A673 (cell line): ENCODE data around the gene CFAP97D2. TPM values are rescaled to one million over a fixed set of nuclear protein-coding genes. Genes with fewer than 3 reads are reported as not detected.

Experiments
- BruUV-seq: library from RNA; stranded (reverse); fragments of 400-500 nt; replicated peaks from 2 replicates; lab custom pipeline; 2021; lab: Mats Ljungman, UMichigan
- CTCF ChIA-PET: fragments of 300-600 bp; sonication (Branson Sonifier 250); formaldehyde crosslinking; loops from one replicate; lab custom pipeline; 2022; ENCODE audit warnings: antibody characterized with exemption; lab: Charles Lee
- POLR2A ChIA-PET: fragments of 300-600 bp; sonication (Branson Sonifier 250); formaldehyde crosslinking; loops from one replicate; lab custom pipeline; 2022; ENCODE audit warnings: antibody characterized with exemption; ENCODE audit not compliant: low non-redundant PET; lab: Charles Lee
- DNase-seq: peaks from one replicate; pipeline ENCODE4 v3.0.0-alpha.2; 2015; ENCODE audit warnings: low spot score
- H3K27ac ChIP-seq: fragments of 200-600 bp; sonication (generic); 2 replicates; pipeline ENCODE4 v1.5.1; 2016; ENCODE audit warnings: mixed run types, low read depth, mild to moderate bottlenecking, mixed read lengths, antibody characterized with exemption, low read length; ENCODE audit not compliant: poor library complexity, severe bottlenecking
- H3K27me3 ChIP-seq: fragments of 200-600 bp; sonication (generic); replicated peaks from 2 replicates; pipeline ENCODE4 v1.6.1; 2017; ENCODE audit warnings: mixed run types, low read depth, mild to moderate bottlenecking, mixed read lengths, antibody characterized with exemption, low read length; ENCODE audit not compliant: insufficient read depth, poor library complexity
- H3K36me3 ChIP-seq: fragments of 200-600 bp; sonication (generic); 2 replicates; pipeline ENCODE4 v1.6.1; 2016; ENCODE audit warnings: mixed run types, mild to moderate bottlenecking, mixed read lengths, antibody characterized with exemption, low read length; ENCODE audit not compliant: insufficient read depth, poor library complexity, severe bottlenecking
- H3K4me1 ChIP-seq: fragments of 200-600 bp; sonication (generic); 2 replicates; pipeline ENCODE4 v1.6.1; 2017; ENCODE audit warnings: mixed run types, mild to moderate bottlenecking, mixed read lengths, antibody characterized with exemption, low read length; ENCODE audit not compliant: insufficient read depth, poor library complexity, severe bottlenecking
- H3K4me3 ChIP-seq: fragments of 200-600 bp; sonication (generic); 2 replicates; pipeline ENCODE4 v1.5.1; 2016; ENCODE audit warnings: low read depth, mixed run types, mild to moderate bottlenecking, mixed read lengths, low read length; ENCODE audit not compliant: poor library complexity, severe bottlenecking
- H3K9me3 ChIP-seq: fragments of 200-600 bp; sonication (generic); 2 replicates; pipeline ENCODE4 v1.6.1; 2016; ENCODE audit warnings: mixed run types, low read depth, mild to moderate bottlenecking, mixed read lengths, antibody characterized with exemption, low read length; ENCODE audit not compliant: poor library complexity, severe bottlenecking
- EZH2 ChIP-seq: fragments of 200-600 bp; sonication (generic); IDR thresholded peaks from 2 replicates; pipeline ENCODE4 v1.6.1; 2017; ENCODE audit warnings: borderline replicate concordance, low read depth, mild to moderate bottlenecking, mixed read lengths, antibody characterized with exemption, low read length; ENCODE audit not compliant: poor library complexity, severe bottlenecking
- intact Hi-C: fragments of 100-400 bp; cut with micrococcal nuclease; formaldehyde crosslinking; loops from one replicate; pipeline ENCODE4 v1.10.0; 2022; ENCODE audit not compliant: unreplicated experiment
- total RNA-seq: library from RNA; stranded (reverse); gene quantifications from 2 replicates; pipeline ENCODE4 v1.2.3, GENCODE V29; 2021
- TF ChIP-seq, protein P1 (sequence below): fragments of 300-800, 200-600 bp; sonication (generic); conservative IDR thresholded peaks from 2 replicates; pipeline ENCODE4 v1.5.1; 2017; ENCODE audit warnings: low read depth, mild to moderate bottlenecking, antibody characterized with exemption, low read length, moderate library complexity, mixed read lengths

The CFAP97D2 gene
- total RNA-seq, 1 experiment from 2014 or later, result not detected

DNA sequence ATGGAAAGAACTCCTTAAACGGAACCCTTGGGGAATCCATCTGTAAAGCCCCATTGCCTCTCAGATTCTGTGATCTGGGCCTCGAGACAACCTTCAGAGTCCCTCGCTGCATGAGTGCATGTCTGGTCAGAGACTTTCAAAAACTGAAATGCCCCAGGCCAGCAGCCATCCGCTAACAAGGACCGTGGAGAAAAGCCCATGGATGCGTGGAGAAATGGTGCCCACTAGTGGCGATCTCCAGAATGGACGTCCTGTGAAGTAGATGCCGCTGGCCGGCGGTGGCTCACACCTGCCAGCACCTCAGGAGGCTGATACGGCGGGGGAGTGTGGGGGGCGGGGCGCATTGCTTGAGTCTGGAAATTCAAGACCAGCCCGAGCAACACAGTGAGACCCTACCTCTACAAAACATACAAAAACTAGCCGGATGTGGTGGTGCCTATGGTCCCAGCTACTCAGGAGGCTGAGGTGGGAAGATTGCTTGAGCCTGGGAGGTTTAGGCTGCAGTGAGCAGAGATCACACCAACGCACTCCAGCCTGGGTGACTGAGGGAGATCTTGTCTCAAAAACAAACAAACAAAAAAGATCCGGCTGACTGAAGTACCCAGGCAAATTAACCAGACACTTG lies 47.8 kb downstream of the CFAP97D2 start:
- CTCF ChIA-PET, result interaction anchor here (1.2 kb wide), 1 partner anchor 19 kb away, joined by 3 read pairs; no protein-coding TSS in a partner anchor
- Histone ChIP-seq H3K36me3 (no peaks in the 10 kb centered on the region), H3K4me3 (no peak overlapping the region), H3K9me3 (no peaks in the 10 kb centered on the region), H3K4me1 (peaks cover 9% of the 10 kb centered on the region), H3K27me3 (no peaks in the 10 kb centered on the region), H3K27ac (no peak overlapping the region)
- TF ChIP-seq, protein P1, sequence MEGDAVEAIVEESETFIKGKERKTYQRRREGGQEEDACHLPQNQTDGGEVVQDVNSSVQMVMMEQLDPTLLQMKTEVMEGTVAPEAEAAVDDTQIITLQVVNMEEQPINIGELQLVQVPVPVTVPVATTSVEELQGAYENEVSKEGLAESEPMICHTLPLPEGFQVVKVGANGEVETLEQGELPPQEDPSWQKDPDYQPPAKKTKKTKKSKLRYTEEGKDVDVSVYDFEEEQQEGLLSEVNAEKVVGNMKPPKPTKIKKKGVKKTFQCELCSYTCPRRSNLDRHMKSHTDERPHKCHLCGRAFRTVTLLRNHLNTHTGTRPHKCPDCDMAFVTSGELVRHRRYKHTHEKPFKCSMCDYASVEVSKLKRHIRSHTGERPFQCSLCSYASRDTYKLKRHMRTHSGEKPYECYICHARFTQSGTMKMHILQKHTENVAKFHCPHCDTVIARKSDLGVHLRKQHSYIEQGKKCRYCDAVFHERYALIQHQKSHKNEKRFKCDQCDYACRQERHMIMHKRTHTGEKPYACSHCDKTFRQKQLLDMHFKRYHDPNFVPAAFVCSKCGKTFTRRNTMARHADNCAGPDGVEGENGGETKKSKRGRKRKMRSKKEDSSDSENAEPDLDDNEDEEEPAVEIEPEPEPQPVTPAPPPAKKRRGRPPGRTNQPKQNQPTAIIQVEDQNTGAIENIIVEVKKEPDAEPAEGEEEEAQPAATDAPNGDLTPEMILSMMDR, result peak; percentile 92
- TF ChIP-seq EZH2, result no peak
- DNase-seq, result peak; percentile 78
- BruUV-seq, result no TSS peak
- POLR2A ChIA-PET, result no interaction called here
- intact Hi-C loops, result loop anchor here (2.0 to 5.0 kb wide), 3 partner anchors 95 to 1285 kb away; partner anchors contain the start of gene RASA3

DNA sequence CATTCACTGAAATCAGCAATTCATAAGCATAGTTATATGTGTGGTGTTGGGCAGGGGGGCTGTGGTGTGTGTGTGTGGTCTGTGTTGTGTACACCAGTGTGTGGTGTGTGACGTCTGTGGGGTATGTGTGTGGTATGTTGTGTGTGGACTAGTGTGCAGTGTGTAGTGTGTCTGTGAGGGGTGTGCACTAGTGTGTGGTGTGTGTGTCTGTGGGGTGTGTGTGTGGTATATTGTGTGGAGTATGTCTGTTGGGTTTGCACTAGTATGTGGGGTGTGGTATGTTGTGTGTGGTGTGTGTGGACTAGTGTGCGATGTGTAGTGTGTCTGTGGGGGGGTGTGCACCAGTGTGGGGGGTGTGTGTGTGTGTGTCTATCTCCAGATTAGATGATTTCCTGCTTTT lies 48.5 kb downstream of the CFAP97D2 start:
- no peak for TF ChIP-seq EZH2
- TF ChIP-seq, protein P1, result no peak
- no TSS peak for BruUV-seq
- Histone ChIP-seq H3K27me3 (no peaks in the 10 kb centered on the region), H3K27ac (no peak overlapping the region), H3K4me1 (peaks cover 9% of the 10 kb centered on the region), H3K36me3 (no peaks in the 10 kb centered on the region), H3K4me3 (no peak overlapping the region), H3K9me3 (no peaks in the 10 kb centered on the region)
- DNase-seq, result no peak
- POLR2A ChIA-PET, result no interaction called here
- intact Hi-C loops, result loop anchor here (2.0 to 5.0 kb wide), 3 partner anchors 95 to 1285 kb away; partner anchors contain the start of gene RASA3
- CTCF ChIA-PET, result interaction anchor here (1.2 kb wide), 1 partner anchor 20 kb away, joined by 3 read pairs; no protein-coding TSS in a partner anchor

DNA sequence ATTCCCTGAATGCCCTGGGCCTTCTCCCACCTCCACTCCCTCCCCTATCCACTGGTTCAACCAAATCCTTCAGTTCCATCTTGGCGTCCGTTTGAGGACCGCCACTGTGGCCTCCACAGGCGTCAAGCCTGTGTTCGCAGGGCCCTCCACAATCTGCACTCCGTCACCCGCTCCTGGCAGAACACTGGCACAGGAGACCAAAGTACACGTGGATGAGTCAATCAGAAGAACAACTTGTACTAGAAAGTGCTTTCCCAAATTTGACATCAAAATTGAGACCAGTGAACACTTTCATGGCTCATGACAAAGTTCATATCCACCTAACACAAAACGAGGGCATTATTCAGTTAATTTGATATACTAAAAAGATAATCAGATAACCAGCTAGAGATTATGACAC lies 49.1 kb downstream of the CFAP97D2 start:
- no peaks in the 10 kb centered on the region for H3K36me3 ChIP-seq
- no peak for DNase-seq
- H3K4me3 ChIP-seq, result no peak overlapping the region
- TF ChIP-seq, protein P1, result no peak
- TF ChIP-seq EZH2, result no peak
- no peaks in the 10 kb centered on the region for H3K27me3 ChIP-seq
- ChIA-PET POLR2A (no interaction called here), CTCF (interaction anchor here (1.2 kb wide), 1 partner anchor 20 kb away, joined by 3 read pairs; no protein-coding TSS in a partner anchor)
- intact Hi-C loops, result loop anchor here (5.0 kb wide), 2 partner anchors 96 to 1286 kb away; partner anchors contain the start of gene RASA3
- H3K4me1 ChIP-seq, result peaks cover 9% of the 10 kb centered on the region
- no TSS peak for BruUV-seq
- no peak overlapping the region for H3K27ac ChIP-seq
- no peaks in the 10 kb centered on the region for H3K9me3 ChIP-seq
